IPS DF 6.9 (cell line): ENCODE measurements around the gene TRAF2.
"Not testable (repeated sequence)": the region's sequence is repeated elsewhere in the genome, so short reads cannot be mapped to it uniquely, and the experiment has no call there.

Source experiments
- DNase-seq: peaks from one replicate; pipeline ENCODE4 v3.0.0-alpha.2; 2013; ENCODE audit warnings: low read depth, low spot score
- H3K27ac ChIP-seq: one replicate; pipeline ENCODE4 v1.5.1; 2013; ENCODE audit warnings: low read length, control low read depth
- H3K27me3 ChIP-seq: 2 replicates; pipeline ENCODE4 v1.6.1; 2013; ENCODE audit warnings: mild to moderate bottlenecking, low read length; ENCODE audit not compliant: control insufficient read depth, insufficient read depth
- H3K36me3 ChIP-seq: 2 replicates; pipeline ENCODE4 v1.6.1; 2013; ENCODE audit warnings: low read length; ENCODE audit not compliant: control insufficient read depth, insufficient read depth
- H3K4me1 ChIP-seq: 2 replicates; pipeline ENCODE4 v1.6.1; 2013; ENCODE audit warnings: low read length; ENCODE audit not compliant: control insufficient read depth, insufficient read depth
- H3K4me3 ChIP-seq: 2 replicates; pipeline ENCODE4 v1.5.1; 2013; ENCODE audit warnings: mild to moderate bottlenecking, low read length
- H3K9me3 ChIP-seq: 2 replicates; pipeline ENCODE4 v1.6.1; 2013; ENCODE audit warnings: low read length, inconsistent platforms; ENCODE audit not compliant: control insufficient read depth, insufficient read depth
- WGBS: extraction: QIAGEN DNeasy Blood & Tissue Kit; methylation state at CpG from one replicate; pipeline ENCODE4 v1.1.7; 2013; ENCODE audit warnings: mixed read lengths, missing lambda C conversion rate; ENCODE audit not compliant: insufficient read length, insufficient coverage; 5-methylcytosine and 5-hydroxymethylcytosine counted together

TRAF2 gene

DNA sequence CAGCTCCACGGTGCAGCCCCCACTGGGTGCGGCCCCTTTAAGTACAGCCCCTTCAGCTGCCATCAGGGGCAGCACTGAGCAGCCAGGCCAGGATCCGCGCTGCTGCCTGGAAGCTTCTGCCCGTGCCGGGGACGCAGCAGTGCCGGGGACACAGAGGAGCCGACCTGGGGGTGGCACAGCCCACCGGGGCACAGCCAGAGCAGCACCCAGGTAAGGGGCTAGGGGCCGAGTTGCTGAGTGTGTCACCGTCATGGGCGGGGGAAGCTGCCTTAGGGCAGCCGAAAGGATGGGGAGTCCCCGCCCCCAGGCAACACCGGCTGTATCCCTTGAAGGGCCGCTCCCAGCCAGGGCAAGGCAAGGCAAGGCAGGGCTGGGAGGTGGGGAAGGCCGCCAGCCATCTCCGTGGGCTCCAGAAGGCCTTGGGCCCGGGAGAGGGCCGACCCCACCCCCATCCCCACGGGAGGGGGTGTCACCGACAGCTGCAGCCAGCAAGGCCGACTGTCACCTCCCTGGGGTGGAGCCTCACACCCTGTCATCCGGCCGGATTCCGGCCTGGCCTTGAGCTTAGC, 43.9 kb upstream of the TRAF2 start, which contains the start of gene AJM1:
Gene AJM1 (plus strand): TSS at position 99 of the 569 bp plus-strand sequence. CDS start 1,937 bp downstream, outside the sequence.
- DNase-seq, H3K27ac ChIP-seq, H3K4me3 ChIP-seq, H3K27me3 ChIP-seq, H3K9me3 ChIP-seq: not testable (repeated sequence)
- peaks cover 20% of the 10 kb centered on the region for H3K4me1 ChIP-seq
- no CpG with 5 or more reads among the region's 27 CpGs for WGBS
- H3K36me3 ChIP-seq, result peaks cover 14% of the 10 kb centered on the region; the same call in 1 of the 2 replicates

DNA sequence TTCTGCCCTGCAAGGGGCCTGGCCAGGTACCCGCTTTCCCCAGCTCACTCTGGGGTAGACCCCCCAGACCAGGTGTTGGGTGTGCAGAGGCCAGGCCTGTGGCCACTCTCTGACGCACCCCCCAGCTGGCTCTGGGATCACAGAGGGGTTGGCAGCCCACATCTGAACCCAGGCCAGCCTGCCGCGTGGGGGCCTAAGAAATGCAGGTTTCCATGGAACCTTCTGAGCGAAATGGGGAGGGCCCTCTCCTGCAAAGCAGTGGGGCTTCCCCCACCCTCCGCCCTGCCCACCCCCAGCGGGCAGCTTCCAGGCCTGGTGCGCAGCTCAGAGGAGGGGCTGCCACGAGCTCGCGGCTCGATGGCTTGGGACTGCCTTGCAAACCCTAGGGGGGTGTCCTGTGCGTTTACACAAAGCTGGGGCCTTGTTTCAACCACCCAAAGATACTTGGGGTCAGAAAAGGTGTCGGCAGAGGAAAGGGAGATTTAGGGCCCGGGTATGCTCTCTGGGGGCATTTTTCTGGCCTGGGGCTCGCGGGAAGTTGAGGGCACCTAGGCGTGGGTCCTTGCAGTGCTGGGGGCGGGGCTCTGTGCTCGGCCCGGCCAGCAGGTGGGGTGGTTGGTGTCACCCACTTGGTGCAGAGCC, 43.0 kb upstream of the TRAF2 start:
- H3K4me3 ChIP-seq, DNase-seq, H3K27ac ChIP-seq, H3K9me3 ChIP-seq, H3K27me3 ChIP-seq: not testable (repeated sequence)
- H3K36me3 ChIP-seq, result peaks cover 14% of the 10 kb centered on the region; the same call in 1 of the 2 replicates
- H3K4me1 ChIP-seq, result peaks cover 20% of the 10 kb centered on the region
- no CpG with 5 or more reads among the region's 21 CpGs for WGBS

GRCh38 chr9:136843801-136844740, 42.2 kb upstream of the TRAF2 start:
- not testable (repeated sequence) for H3K9me3 ChIP-seq, H3K27ac ChIP-seq, DNase-seq, H3K4me3 ChIP-seq, H3K27me3 ChIP-seq, H3K36me3 ChIP-seq
- no CpG with 5 or more reads among the region's 99 CpGs for WGBS
- H3K4me1 ChIP-seq, result peaks cover 20% of the 10 kb centered on the region

- WGBS, result no CpG with 5 or more reads among the region's 88 CpGs
- Histone ChIP-seq H3K4me3 (no peak overlapping the region), H3K27me3 (no peaks in the 10 kb centered on the region; the same call in 1 of the 2 replicates), H3K9me3 (no peaks in the 10 kb centered on the region), H3K4me1 (peaks cover 20% of the 10 kb centered on the region), H3K36me3 (no peaks in the 10 kb centered on the region; the same call in 1 of the 2 replicates), H3K27ac (no peak overlapping the region)
- DNase-seq, result no peak
These were observed 41.4 kb upstream of the TRAF2 start for GRCh38 chr9:136844761-136845464.

DNA sequence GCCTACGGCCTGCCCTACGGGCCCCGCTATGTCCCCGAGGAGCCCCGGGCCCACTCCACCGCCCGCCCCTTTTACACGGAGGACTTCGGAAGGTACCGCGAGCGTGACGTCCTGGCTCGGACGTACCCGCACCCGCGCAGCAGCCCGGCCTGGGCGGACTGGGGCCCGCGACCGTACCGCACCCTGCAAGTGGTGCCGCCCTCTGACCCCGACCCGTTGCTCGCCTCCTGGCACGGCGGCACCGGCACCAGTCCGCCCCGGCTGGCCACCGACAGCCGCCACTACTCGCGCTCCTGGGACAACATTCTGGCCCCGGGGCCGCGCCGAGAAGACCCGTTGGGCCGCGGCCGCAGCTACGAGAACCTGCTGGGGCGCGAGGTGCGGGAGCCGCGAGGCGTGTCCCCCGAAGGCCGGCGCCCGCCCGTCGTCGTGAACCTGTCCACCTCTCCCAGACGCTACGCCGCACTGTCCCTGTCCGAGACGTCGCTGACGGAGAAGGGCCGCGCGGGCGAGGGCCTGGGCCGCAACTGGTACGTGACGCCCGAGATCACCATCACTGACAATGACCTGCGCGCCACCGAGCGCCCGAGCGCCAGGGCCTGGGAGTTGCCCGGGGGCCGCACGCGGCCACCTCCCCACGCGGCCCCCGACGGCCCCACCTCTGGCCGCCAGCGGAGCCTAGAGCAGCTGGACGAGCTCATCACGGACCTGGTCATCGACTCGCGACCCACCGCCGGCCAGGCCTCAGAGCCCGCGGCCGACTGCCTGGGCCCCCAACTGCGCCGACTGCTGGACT, 40.7 kb upstream of the TRAF2 start:
- H3K27ac ChIP-seq, result no peak overlapping the region
- H3K9me3 ChIP-seq, result no peaks in the 10 kb centered on the region
- no peaks in the 10 kb centered on the region; the same call in 1 of the 2 replicates for H3K27me3 ChIP-seq
- DNase-seq, result no peak
- H3K36me3 ChIP-seq, result no peaks in the 10 kb centered on the region; the same call in 1 of the 2 replicates
- H3K4me1 ChIP-seq, result peaks cover 21% of the 10 kb centered on the region
- WGBS, result no CpG with 5 or more reads among the region's 102 CpGs
- no peak overlapping the region for H3K4me3 ChIP-seq

GRCh38 chr9:136846376-136847087, 39.8 kb upstream of the TRAF2 start:
- Histone ChIP-seq H3K27me3 (no peaks in the 10 kb centered on the region; the same call in 1 of the 2 replicates), H3K36me3 (no peaks in the 10 kb centered on the region; the same call in 1 of the 2 replicates), H3K27ac (no peak overlapping the region), H3K4me1 (peaks cover 14% of the 10 kb centered on the region), H3K4me3 (peak overlapping the region; percentile 49; the same call in 1 of the 2 replicates), H3K9me3 (no peaks in the 10 kb centered on the region)
- DNase-seq, result no peak
- no CpG with 5 or more reads among the region's 98 CpGs for WGBS

- Histone ChIP-seq H3K4me1 (peaks cover 10% of the 10 kb centered on the region), H3K9me3 (no peaks in the 10 kb centered on the region), H3K4me3 (peak overlapping the region; percentile 85; the same call in 1 of the 2 replicates), H3K27ac (no peak overlapping the region), H3K27me3 (no peaks in the 10 kb centered on the region; the same call in 1 of the 2 replicates), H3K36me3 (no peaks in the 10 kb centered on the region; the same call in 1 of the 2 replicates)
- WGBS, result no CpG with 5 or more reads among the region's 75 CpGs
- no peak for DNase-seq
These were observed 39.1 kb upstream of the TRAF2 start for GRCh38 chr9:136847088-136847825.

DNA sequence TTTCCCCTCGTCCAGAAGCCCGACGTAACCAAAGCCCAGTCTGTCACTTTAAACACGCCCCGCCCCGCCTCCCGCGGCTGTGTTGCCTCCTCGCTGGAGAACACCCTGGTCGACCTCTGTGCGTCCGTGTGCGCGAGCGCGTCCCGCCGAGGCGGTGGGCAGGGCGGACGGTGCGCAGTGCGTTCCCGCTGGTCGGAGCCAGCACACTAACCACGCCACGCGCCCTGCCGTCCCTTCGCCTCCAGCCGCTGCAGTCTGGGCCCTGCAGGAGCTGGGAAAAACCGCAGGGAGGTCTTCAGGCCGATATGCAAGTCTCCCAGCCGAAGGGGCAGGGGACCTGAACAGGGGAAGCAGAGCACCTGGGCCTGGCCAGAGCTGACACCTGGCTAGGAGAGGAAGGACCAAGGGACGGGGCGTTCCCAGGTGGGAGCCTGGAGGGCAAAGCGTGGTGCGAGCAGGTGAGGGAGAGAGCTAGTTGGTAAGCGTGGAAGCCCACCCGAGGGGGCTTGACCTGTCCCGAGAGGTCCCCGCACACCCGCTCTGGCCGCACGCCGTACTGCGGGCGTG, 38.4 kb upstream of the TRAF2 start:
- WGBS, result no CpG with 5 or more reads among the region's 48 CpGs
- peaks cover 8% of the 10 kb centered on the region for H3K4me1 ChIP-seq
- peak overlapping the region; percentile 85; the same call in 1 of the 2 replicates for H3K4me3 ChIP-seq
- H3K27ac ChIP-seq, result no peak overlapping the region
- H3K36me3 ChIP-seq, result no peaks in the 10 kb centered on the region; the same call in 1 of the 2 replicates
- no peaks in the 10 kb centered on the region for H3K9me3 ChIP-seq
- DNase-seq, result no peak
- no peaks in the 10 kb centered on the region; the same call in 1 of the 2 replicates for H3K27me3 ChIP-seq
